Loucy (cell line): ENCODE results near the gene PCDHB4.

Source experiments
- H2AFZ ChIP-seq: fragments of 200-600 bp; sonication (generic); 2 replicates; pipeline ENCODE4 v1.6.0; 2016; ENCODE audit warnings: antibody characterized with exemption, mild to moderate bottlenecking, low read length, moderate library complexity
- H3F3A ChIP-seq: fragments of 200-600 bp; 2 replicates; pipeline ENCODE4 v1.6.0; 2016; ENCODE audit warnings: antibody characterized with exemption, low read depth, mild to moderate bottlenecking
- H3K27me3 ChIP-seq: fragments of 200-600 bp; sonication (generic); 2 replicates; pipeline ENCODE4 v1.6.1; 2014; ENCODE audit warnings: low read length, mild to moderate bottlenecking; ENCODE audit not compliant: insufficient read depth, poor library complexity, severe bottlenecking
- H3K36me3 ChIP-seq: fragments of 200-600 bp; sonication (generic); 2 replicates; pipeline ENCODE4 v1.6.1; 2016; ENCODE audit warnings: low read length; ENCODE audit not compliant: insufficient read depth
- H3K4me1 ChIP-seq: fragments of 200-600 bp; sonication (generic); 2 replicates; pipeline ENCODE4 v1.5.1; 2014; ENCODE audit warnings: low read length, mild to moderate bottlenecking; ENCODE audit not compliant: insufficient read depth, poor library complexity, severe bottlenecking
- H3K4me2 ChIP-seq: fragments of 200-600 bp; sonication (generic); 2 replicates; pipeline ENCODE4 v1.6.0; 2014; ENCODE audit warnings: antibody characterized with exemption, low read length, low read depth, mild to moderate bottlenecking; ENCODE audit not compliant: poor library complexity, severe bottlenecking
- H3K4me3 ChIP-seq: fragments of 200-600 bp; sonication (generic); 2 replicates; pipeline ENCODE4 v1.5.1; 2014; ENCODE audit warnings: low read length, mild to moderate bottlenecking, mixed read lengths; ENCODE audit not compliant: poor library complexity, severe bottlenecking
- H3K79me2 ChIP-seq: fragments of 200-600 bp; sonication (generic); 2 replicates; pipeline ENCODE4 v1.6.1; 2014; ENCODE audit warnings: low read length; ENCODE audit not compliant: insufficient read depth
- H3K9ac ChIP-seq: fragments of 200-600 bp; sonication (generic); 2 replicates; pipeline ENCODE4 v1.6.0; 2014; ENCODE audit warnings: mild to moderate bottlenecking, low read depth, low read length, moderate library complexity; ENCODE audit not compliant: poor library complexity, severe bottlenecking
- H3K9me2 ChIP-seq: fragments of 200-600 bp; sonication (generic); replicated peaks from 2 replicates; pipeline ENCODE4 v1.6.1; 2016; ENCODE audit warnings: low read depth, low read length, mixed read lengths
- H3K9me3 ChIP-seq: fragments of 200-600 bp; sonication (generic); 2 replicates; pipeline ENCODE4 v1.6.1; 2014; ENCODE audit warnings: mild to moderate bottlenecking, antibody characterized with exemption, low read length, low read depth; ENCODE audit not compliant: insufficient read depth
- H4K20me1 ChIP-seq: fragments of 200-600 bp; sonication (generic); 2 replicates; pipeline ENCODE4 v1.6.0; 2014; ENCODE audit warnings: antibody characterized with exemption, low read length, mild to moderate bottlenecking; ENCODE audit not compliant: insufficient read depth, poor library complexity, severe bottlenecking
- EZH2phosphoT487 ChIP-seq: fragments of 200-600 bp; IDR thresholded peaks from 2 replicates; pipeline ENCODE4 v1.6.1; 2018; ENCODE audit warnings: antibody characterized with exemption, mild to moderate bottlenecking, moderate library complexity, borderline replicate concordance
- TF ChIP-seq, protein P1 (sequence below): fragments of 200-600 bp; sonication (generic); conservative IDR thresholded peaks from 2 replicates; pipeline ENCODE4 v1.5.1; 2014; ENCODE audit warnings: mild to moderate bottlenecking, antibody characterized with exemption, low read length

PCDHB4 gene

DNA sequence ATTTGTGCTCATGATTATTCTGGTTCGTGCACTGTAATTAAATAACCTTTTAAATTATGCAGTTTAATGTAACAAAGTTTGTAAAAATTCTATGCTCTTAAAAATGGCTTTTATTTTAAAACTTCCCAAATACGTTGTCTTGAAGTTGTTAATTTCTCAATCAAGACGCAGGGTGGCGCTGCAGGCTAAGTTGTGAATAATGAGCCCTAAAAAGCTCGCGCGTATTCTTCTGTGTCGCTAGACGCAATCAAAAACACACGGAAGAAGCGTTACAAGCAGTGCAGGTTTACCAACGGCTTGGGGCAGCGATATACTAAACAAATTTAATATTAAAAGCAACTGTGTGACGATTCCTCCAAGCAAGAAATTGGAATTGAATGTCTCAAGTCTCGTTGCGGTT, at the start of gene PCDHB4:
PCDHB4 (plus strand) TSS at position 256 of the 400 bp plus-strand sequence. CDS start 181 bp downstream, outside the sequence.
- no peaks in the 10 kb centered on the region for H3K27me3 ChIP-seq
- no peaks in the 10 kb centered on the region for H4K20me1 ChIP-seq
- no peaks in the 10 kb centered on the region for H3K36me3 ChIP-seq
- H3K79me2 ChIP-seq: no peaks in the 10 kb centered on the region
- H3K4me1 ChIP-seq: no peaks in the 10 kb centered on the region
- H3K9me2 ChIP-seq: no peaks in the 10 kb centered on the region
- H3F3A ChIP-seq: no peaks in the 10 kb centered on the region
- TF ChIP-seq, protein P1, sequence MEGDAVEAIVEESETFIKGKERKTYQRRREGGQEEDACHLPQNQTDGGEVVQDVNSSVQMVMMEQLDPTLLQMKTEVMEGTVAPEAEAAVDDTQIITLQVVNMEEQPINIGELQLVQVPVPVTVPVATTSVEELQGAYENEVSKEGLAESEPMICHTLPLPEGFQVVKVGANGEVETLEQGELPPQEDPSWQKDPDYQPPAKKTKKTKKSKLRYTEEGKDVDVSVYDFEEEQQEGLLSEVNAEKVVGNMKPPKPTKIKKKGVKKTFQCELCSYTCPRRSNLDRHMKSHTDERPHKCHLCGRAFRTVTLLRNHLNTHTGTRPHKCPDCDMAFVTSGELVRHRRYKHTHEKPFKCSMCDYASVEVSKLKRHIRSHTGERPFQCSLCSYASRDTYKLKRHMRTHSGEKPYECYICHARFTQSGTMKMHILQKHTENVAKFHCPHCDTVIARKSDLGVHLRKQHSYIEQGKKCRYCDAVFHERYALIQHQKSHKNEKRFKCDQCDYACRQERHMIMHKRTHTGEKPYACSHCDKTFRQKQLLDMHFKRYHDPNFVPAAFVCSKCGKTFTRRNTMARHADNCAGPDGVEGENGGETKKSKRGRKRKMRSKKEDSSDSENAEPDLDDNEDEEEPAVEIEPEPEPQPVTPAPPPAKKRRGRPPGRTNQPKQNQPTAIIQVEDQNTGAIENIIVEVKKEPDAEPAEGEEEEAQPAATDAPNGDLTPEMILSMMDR: no peak
- H3K9me3 ChIP-seq: no peaks in the 10 kb centered on the region
- no peak within 1 kb of the TSS for H3K4me2 ChIP-seq
- no peak within 1 kb of the TSS for H3K9ac ChIP-seq
- no peak within 1 kb of the TSS for H2AFZ ChIP-seq
- H3K4me3 ChIP-seq: no peak within 1 kb of the TSS

DNA sequence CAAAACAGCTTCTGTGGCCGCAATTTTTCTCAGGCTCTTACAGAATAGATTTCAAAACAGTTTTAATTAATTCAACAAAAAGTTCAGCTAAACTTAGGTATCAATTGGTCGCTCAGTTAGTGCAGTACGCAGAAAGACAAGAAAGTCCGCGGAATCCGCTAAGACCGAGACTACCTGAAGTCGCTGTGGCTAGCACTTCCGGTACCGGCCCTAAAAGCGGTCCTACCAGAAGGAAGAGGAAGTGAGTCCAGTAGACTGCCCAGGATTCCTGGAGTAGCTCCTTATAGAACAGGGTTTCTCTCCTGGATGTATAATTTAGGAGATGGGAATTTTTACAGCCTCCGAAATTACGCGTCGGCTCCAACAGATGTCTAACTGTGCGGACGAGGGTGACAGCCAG, 43.8 kb upstream of the PCDHB4 start:
- no peaks in the 10 kb centered on the region for H3K36me3 ChIP-seq
- no peak overlapping the region for H2AFZ ChIP-seq
- H3K4me3 ChIP-seq: no peak overlapping the region
- no peak for TF ChIP-seq EZH2phosphoT487
- TF ChIP-seq, protein P1: no peak
- H3K4me1 ChIP-seq: no peaks in the 10 kb centered on the region
- H3K79me2 ChIP-seq: no peaks in the 10 kb centered on the region
- H3K9ac ChIP-seq: no peak overlapping the region
- H3K27me3 ChIP-seq: no peaks in the 10 kb centered on the region
- no peaks in the 10 kb centered on the region for H3K9me2 ChIP-seq
- H4K20me1 ChIP-seq: no peaks in the 10 kb centered on the region
- no peaks in the 10 kb centered on the region for H3F3A ChIP-seq
- no peaks in the 10 kb centered on the region for H3K9me3 ChIP-seq
- H3K4me2 ChIP-seq: no peak overlapping the region

DNA sequence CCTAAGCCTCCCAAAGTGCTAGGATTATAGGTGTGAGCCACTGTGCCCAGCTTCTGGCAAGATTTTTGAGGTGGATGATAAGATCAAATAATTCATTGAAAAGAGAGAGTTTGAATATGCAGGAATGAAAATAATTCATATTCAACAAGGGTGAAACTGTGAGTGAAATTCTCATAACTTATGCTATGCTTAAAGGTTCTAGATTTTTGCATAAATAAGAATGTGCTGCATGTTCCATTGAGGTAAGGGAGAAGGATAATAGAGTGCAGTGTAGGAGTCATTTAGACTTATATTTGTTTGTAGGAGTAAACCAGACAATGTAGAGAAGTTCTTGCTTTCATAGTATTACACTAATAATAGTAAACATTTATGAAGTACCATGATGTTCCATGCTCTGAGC, 39.4 kb upstream of the PCDHB4 start:
- H3K27me3 ChIP-seq: no peaks in the 10 kb centered on the region
- no peak overlapping the region for H2AFZ ChIP-seq
- H3K4me1 ChIP-seq: no peaks in the 10 kb centered on the region
- H3K36me3 ChIP-seq: no peaks in the 10 kb centered on the region
- H3K9ac ChIP-seq: no peak overlapping the region
- H4K20me1 ChIP-seq: no peaks in the 10 kb centered on the region
- H3K9me2 ChIP-seq: no peaks in the 10 kb centered on the region
- no peak overlapping the region for H3K4me3 ChIP-seq
- no peaks in the 10 kb centered on the region for H3F3A ChIP-seq
- TF ChIP-seq, protein P1: no peak
- no peak for TF ChIP-seq EZH2phosphoT487
- H3K4me2 ChIP-seq: no peak overlapping the region
- H3K9me3 ChIP-seq: no peaks in the 10 kb centered on the region
- no peaks in the 10 kb centered on the region for H3K79me2 ChIP-seq
